BLaER1 treated with 17β-estradiol and CSF1 and Interleukin-3, amounts not matched to agents 10 nM and 100 nM (cell line): ENCODE data around the gene PRIM2.
"Not testable (repeated sequence)": the region's sequence is repeated elsewhere in the genome, so short reads cannot be mapped to it uniquely, and the experiment has no call there.

Source experiments
- H3K27ac ChIP-seq, 11 experiments: shearing (Covaris generic); formaldehyde crosslinking; 2 replicates each; pipeline ENCODE4 v1.8.1; 2022
- H3K27me3 ChIP-seq, 11 experiments: shearing (Covaris generic); formaldehyde crosslinking; 2 replicates each; pipeline ENCODE4 v1.8.1; 2022
- H3K36me3 ChIP-seq, 11 experiments: shearing (Covaris generic); formaldehyde crosslinking; 2 replicates each; pipeline ENCODE4 v1.8.1; 2022
- H3K4me1 ChIP-seq, 10 experiments: shearing (Covaris generic); formaldehyde crosslinking; 2 replicates each; pipeline ENCODE4 v1.8.1; 2022
- H3K4me2 ChIP-seq, 11 experiments: shearing (Covaris generic); formaldehyde crosslinking; 2 replicates each; pipeline ENCODE4 v1.8.1; 2022
- H3K4me3 ChIP-seq, 10 experiments: shearing (Covaris generic); formaldehyde crosslinking; 2 replicates each; pipeline ENCODE4 v1.8.1; 2022
- H3K9ac ChIP-seq, 11 experiments: shearing (Covaris generic); formaldehyde crosslinking; 2 replicates each; pipeline ENCODE4 v1.8.1; 2022
- H3K9me3 ChIP-seq, 11 experiments: shearing (Covaris generic); formaldehyde crosslinking; replicated peaks in 1 of 11; 2 replicates each; pipeline ENCODE4 v1.8.1; 2022
- H4K20me1 ChIP-seq, 11 experiments: shearing (Covaris generic); formaldehyde crosslinking; 2 replicates each; pipeline ENCODE4 v1.8.1; 2022

PRIM2 gene

GRCh38 chr6:57529755-57530154 lies 212.3 kb downstream of the PRIM2 start:
- not testable (repeated sequence) for H3K27me3 ChIP-seq, H3K4me3 ChIP-seq, H3K27ac ChIP-seq, H4K20me1 ChIP-seq, H3K9ac ChIP-seq, H3K36me3 ChIP-seq, H3K9me3 ChIP-seq, H3K4me1 ChIP-seq, H3K4me2 ChIP-seq

GRCh38 chr6:57532660-57533059 lies 215.2 kb downstream of the PRIM2 start:
- H3K4me3 ChIP-seq, H3K27ac ChIP-seq, H3K27me3 ChIP-seq, H3K4me2 ChIP-seq, H3K36me3 ChIP-seq, H4K20me1 ChIP-seq, H3K9me3 ChIP-seq, H3K4me1 ChIP-seq, H3K9ac ChIP-seq: not testable (repeated sequence)

- not testable (repeated sequence) for H3K4me2 ChIP-seq, H3K9me3 ChIP-seq, H3K27ac ChIP-seq, H3K4me1 ChIP-seq, H3K36me3 ChIP-seq, H4K20me1 ChIP-seq, H3K9ac ChIP-seq, H3K4me3 ChIP-seq, H3K27me3 ChIP-seq
These were observed 217.7 kb downstream of the PRIM2 start for GRCh38 chr6:57535121-57535520.

GRCh38 chr6:57535994-57536393 lies 218.6 kb downstream of the PRIM2 start:
- H3K9ac ChIP-seq, H3K4me1 ChIP-seq, H3K9me3 ChIP-seq, H4K20me1 ChIP-seq, H3K4me2 ChIP-seq, H3K36me3 ChIP-seq, H3K27ac ChIP-seq, H3K4me3 ChIP-seq, H3K27me3 ChIP-seq: not testable (repeated sequence)

GRCh38 chr6:57537916-57538315 lies 220.5 kb downstream of the PRIM2 start:
- H3K27ac ChIP-seq, H3K4me1 ChIP-seq, H3K9me3 ChIP-seq, H3K4me2 ChIP-seq, H4K20me1 ChIP-seq, H3K36me3 ChIP-seq, H3K9ac ChIP-seq, H3K4me3 ChIP-seq, H3K27me3 ChIP-seq: not testable (repeated sequence)

GRCh38 chr6:57551961-57552360 lies 234.5 kb downstream of the PRIM2 start:
- not testable (repeated sequence) for H3K36me3 ChIP-seq, H3K27ac ChIP-seq, H3K9ac ChIP-seq, H3K9me3 ChIP-seq, H3K4me2 ChIP-seq, H4K20me1 ChIP-seq, H3K27me3 ChIP-seq, H3K4me1 ChIP-seq, H3K4me3 ChIP-seq

GRCh38 chr6:57557855-57558254 lies 240.4 kb downstream of the PRIM2 start:
- H3K4me2 ChIP-seq, H3K9ac ChIP-seq, H3K36me3 ChIP-seq, H3K4me3 ChIP-seq, H4K20me1 ChIP-seq, H3K27ac ChIP-seq, H3K9me3 ChIP-seq, H3K27me3 ChIP-seq, H3K4me1 ChIP-seq: not testable (repeated sequence)

- H3K27ac ChIP-seq, H3K27me3 ChIP-seq, H3K4me2 ChIP-seq, H3K9ac ChIP-seq, H3K4me1 ChIP-seq, H3K4me3 ChIP-seq, H4K20me1 ChIP-seq, H3K9me3 ChIP-seq, H3K36me3 ChIP-seq: not testable (repeated sequence)
These were observed 241.7 kb downstream of the PRIM2 start for GRCh38 chr6:57559170-57559569.

GRCh38 chr6:57562233-57562632 lies 244.8 kb downstream of the PRIM2 start:
- not testable (repeated sequence) for H3K36me3 ChIP-seq, H4K20me1 ChIP-seq, H3K27ac ChIP-seq, H3K9ac ChIP-seq, H3K4me3 ChIP-seq, H3K27me3 ChIP-seq, H3K9me3 ChIP-seq, H3K4me2 ChIP-seq, H3K4me1 ChIP-seq

- H3K4me1 ChIP-seq, H3K4me3 ChIP-seq, H3K9me3 ChIP-seq, H3K27ac ChIP-seq, H3K4me2 ChIP-seq, H3K9ac ChIP-seq, H4K20me1 ChIP-seq, H3K27me3 ChIP-seq, H3K36me3 ChIP-seq: not testable (repeated sequence)
These were observed 254.7 kb downstream of the PRIM2 start for GRCh38 chr6:57572119-57572518.

GRCh38 chr6:57572844-57573243 lies 255.4 kb downstream of the PRIM2 start:
- not testable (repeated sequence) for H3K27ac ChIP-seq, H3K9ac ChIP-seq, H4K20me1 ChIP-seq, H3K27me3 ChIP-seq, H3K4me3 ChIP-seq, H3K4me1 ChIP-seq, H3K4me2 ChIP-seq, H3K36me3 ChIP-seq, H3K9me3 ChIP-seq

GRCh38 chr6:57577023-57577422 lies 259.6 kb downstream of the PRIM2 start:
- H3K36me3 ChIP-seq, H4K20me1 ChIP-seq, H3K4me3 ChIP-seq, H3K9ac ChIP-seq, H3K4me2 ChIP-seq, H3K9me3 ChIP-seq, H3K27ac ChIP-seq, H3K27me3 ChIP-seq, H3K4me1 ChIP-seq: not testable (repeated sequence)

GRCh38 chr6:57579489-57579888 lies 262.1 kb downstream of the PRIM2 start:
- not testable (repeated sequence) for H3K4me2 ChIP-seq, H3K9ac ChIP-seq, H3K36me3 ChIP-seq, H4K20me1 ChIP-seq, H3K4me3 ChIP-seq, H3K9me3 ChIP-seq, H3K27ac ChIP-seq, H3K4me1 ChIP-seq, H3K27me3 ChIP-seq

- H3K36me3 ChIP-seq, H3K27me3 ChIP-seq, H3K4me1 ChIP-seq, H3K9ac ChIP-seq, H3K4me2 ChIP-seq, H3K9me3 ChIP-seq, H3K27ac ChIP-seq, H4K20me1 ChIP-seq, H3K4me3 ChIP-seq: not testable (repeated sequence)
These were observed 264.2 kb downstream of the PRIM2 start for GRCh38 chr6:57581586-57581985.

- H3K36me3 ChIP-seq = peaks cover 0 to 15% (median 4%) of the 10 kb centered on the region in 11 experiments; a peak in 9 of 22 replicates
- H3K27ac ChIP-seq, H3K4me2 ChIP-seq, H4K20me1 ChIP-seq, H3K4me1 ChIP-seq, H3K4me3 ChIP-seq, H3K9me3 ChIP-seq, H3K9ac ChIP-seq, H3K27me3 ChIP-seq: not testable (repeated sequence)
These were observed 283.7 kb downstream of the PRIM2 start for GRCh38 chr6:57601105-57601504.
